Natural killer cell treated with Interleukin-12 subunit alpha and Interleukin-12 subunit beta and Interleukin-15 and Interleukin-18, amount 100 ng/mL, for 72 hours (primary cell): ENCODE measurements around the gene DCTN2. TPM values are rescaled to one million over a fixed set of nuclear protein-coding genes. Genes with fewer than 3 reads are reported as not detected.
"Not testable (repeated sequence)": the region's sequence is repeated elsewhere in the genome, so short reads cannot be mapped to it uniquely, and the experiment has no call there.

Experiments used
- ATAC-seq, 2 donors: fragments of 150-1000 bp; cut with Tn5 transposase in 1 of 2; sonication (Bioruptor Pico), chemical (Tn5 transposase) in 1 of 2; 2 replicates each; pipeline ENCODE4 v1.10.0; 2021
- DNase-seq: peaks from one replicate; pipeline ENCODE4 v3.0.0; 2022; ENCODE audit warnings: low spot score
- H3K27ac Mint-ChIP-seq, 2 donors: 1 replicate in 1 of 2; 2 replicates in 1 of 2; pipeline ENCODE4 v1.8.0; 2022; ENCODE audit warnings: mixed read lengths in 2 of 2, mild to moderate bottlenecking in 1 of 2, moderate library complexity in 1 of 2
- H3K27me3 Mint-ChIP-seq, 2 donors: 1 replicate in 1 of 2; 2 replicates in 1 of 2; pipeline ENCODE4 v1.8.0; 2022; ENCODE audit warnings: mixed read lengths in 2 of 2
- H3K36me3 Mint-ChIP-seq: one replicate; pipeline ENCODE4 v1.8.0; 2022; ENCODE audit warnings: mixed read lengths
- H3K4me1 Mint-ChIP-seq, 2 donors: 1 replicate in 1 of 2; 2 replicates in 1 of 2; pipeline ENCODE4 v1.8.0; 2022; ENCODE audit warnings: low read depth in 2 of 2, mixed read lengths in 2 of 2, mild to moderate bottlenecking in 1 of 2
- H3K4me3 Mint-ChIP-seq: one replicate; pipeline ENCODE4 v1.8.0; 2022; ENCODE audit warnings: mixed read lengths
- H3K9me3 Mint-ChIP-seq: 2 replicates; pipeline ENCODE4 v1.8.0; 2022; ENCODE audit warnings: mixed read lengths
- total RNA-seq, 2 donors: library from RNA; stranded (reverse); gene quantifications; one replicate each; pipeline ENCODE4 v1.2.3, GENCODE V29; 2022

Gene DCTN2
- total RNA-seq, 2 donors from 2014 or later, result 94.2 to 98.7 TPM

- H3K9me3 Mint-ChIP-seq, result no peaks in the 10 kb centered on the region
- H3K27ac Mint-ChIP-seq, result no peak overlapping the region
- H3K4me1 Mint-ChIP-seq, result no peaks in the 10 kb centered on the region
- H3K36me3 Mint-ChIP-seq, result no peaks in the 10 kb centered on the region
- no peak for ATAC-seq
- peaks cover under 1 to 8% of the 10 kb centered on the region in 2 donors for H3K27me3 Mint-ChIP-seq
- no peak for DNase-seq
- H3K4me3 Mint-ChIP-seq, result no peak overlapping the region
Measured at GRCh38 chr12:57569858-57570257, 22.9 kb upstream of the DCTN2 start.

DNA sequence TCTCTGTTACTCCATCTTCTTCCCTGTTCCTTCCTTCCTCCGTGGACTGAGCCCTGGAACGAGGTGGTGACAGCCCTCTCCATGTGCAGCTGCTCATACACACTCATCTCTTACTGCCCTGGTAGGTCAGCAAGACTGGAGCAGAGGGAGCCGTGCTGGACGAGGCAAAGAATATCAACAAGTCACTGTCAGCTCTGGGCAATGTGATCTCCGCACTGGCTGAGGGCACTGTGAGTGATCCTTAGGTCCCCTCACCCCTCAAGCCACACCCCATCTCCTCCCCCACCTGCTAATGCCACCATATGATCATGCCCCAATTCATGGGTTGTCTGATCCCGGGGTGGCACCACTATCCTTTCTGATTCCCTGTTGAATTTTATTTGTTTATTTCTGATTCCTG is 21.8 kb upstream of the DCTN2 start:
- H3K36me3 Mint-ChIP-seq, result no peaks in the 10 kb centered on the region
- no peak overlapping the region for H3K4me3 Mint-ChIP-seq
- H3K9me3 Mint-ChIP-seq, result no peaks in the 10 kb centered on the region
- ATAC-seq (no peak), DNase-seq (no peak)
- peaks cover 11 to 13% of the 10 kb centered on the region in 2 donors for H3K27me3 Mint-ChIP-seq
- H3K4me1 Mint-ChIP-seq, result no peaks in the 10 kb centered on the region
- H3K27ac Mint-ChIP-seq, result no peak overlapping the region

GRCh38 chr12:57564178-57564740 is 17.3 kb upstream of the DCTN2 start:
- H3K36me3 Mint-ChIP-seq, result no peaks in the 10 kb centered on the region
- H3K4me1 Mint-ChIP-seq, result no peaks in the 10 kb centered on the region
- H3K27ac Mint-ChIP-seq, result no peak overlapping the region
- H3K27me3 Mint-ChIP-seq, result peaks cover 19 to 26% of the 10 kb centered on the region in 2 donors
- H3K4me3 Mint-ChIP-seq, result no peak overlapping the region
- no peak for ATAC-seq
- no peak for DNase-seq
- no peaks in the 10 kb centered on the region for H3K9me3 Mint-ChIP-seq

DNA sequence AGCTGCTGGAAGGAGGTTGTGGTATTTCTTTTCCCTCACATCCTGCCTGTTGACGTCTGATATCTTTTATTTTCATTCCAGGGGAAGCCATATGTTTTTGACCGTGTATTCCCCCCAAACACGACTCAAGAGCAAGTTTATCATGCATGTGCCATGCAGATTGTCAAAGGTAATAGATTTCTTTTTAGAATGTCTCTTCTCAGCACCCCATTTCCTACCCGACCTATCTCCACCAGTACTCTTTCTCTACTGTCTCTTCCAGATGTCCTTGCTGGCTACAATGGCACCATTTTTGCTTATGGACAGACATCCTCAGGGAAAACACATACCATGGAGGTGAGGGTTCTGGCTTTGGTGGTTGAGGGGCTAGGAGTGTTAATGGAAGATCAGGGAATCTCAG is 16.4 kb upstream of the DCTN2 start:
- H3K4me3 Mint-ChIP-seq, result no peak overlapping the region
- no peaks in the 10 kb centered on the region for H3K9me3 Mint-ChIP-seq
- H3K27me3 Mint-ChIP-seq, result peaks cover 17 to 26% of the 10 kb centered on the region in 2 donors
- H3K27ac Mint-ChIP-seq, result no peak overlapping the region
- no peaks in the 10 kb centered on the region for H3K36me3 Mint-ChIP-seq
- DNase-seq (no peak), ATAC-seq (no peak)
- no peaks in the 10 kb centered on the region for H3K4me1 Mint-ChIP-seq

- H3K36me3 Mint-ChIP-seq, ATAC-seq, H3K27ac Mint-ChIP-seq, H3K4me3 Mint-ChIP-seq, H3K4me1 Mint-ChIP-seq, DNase-seq, H3K9me3 Mint-ChIP-seq: not testable (repeated sequence)
- peaks cover 15 to 26% of the 10 kb centered on the region in 2 donors for H3K27me3 Mint-ChIP-seq
Measured at GRCh38 chr12:57561117-57561516, 14.1 kb upstream of the DCTN2 start.

- Mint-ChIP-seq H3K4me1 (no peaks in the 10 kb centered on the region), H3K4me3 (no peak overlapping the region), H3K27ac (no peak overlapping the region), H3K36me3 (no peaks in the 10 kb centered on the region), H3K27me3 (peaks cover 15 to 26% of the 10 kb centered on the region in 2 donors), H3K9me3 (no peaks in the 10 kb centered on the region)
- no peak for ATAC-seq
- no peak for DNase-seq
Measured at GRCh38 chr12:57560516-57560915, 13.5 kb upstream of the DCTN2 start.

DNA sequence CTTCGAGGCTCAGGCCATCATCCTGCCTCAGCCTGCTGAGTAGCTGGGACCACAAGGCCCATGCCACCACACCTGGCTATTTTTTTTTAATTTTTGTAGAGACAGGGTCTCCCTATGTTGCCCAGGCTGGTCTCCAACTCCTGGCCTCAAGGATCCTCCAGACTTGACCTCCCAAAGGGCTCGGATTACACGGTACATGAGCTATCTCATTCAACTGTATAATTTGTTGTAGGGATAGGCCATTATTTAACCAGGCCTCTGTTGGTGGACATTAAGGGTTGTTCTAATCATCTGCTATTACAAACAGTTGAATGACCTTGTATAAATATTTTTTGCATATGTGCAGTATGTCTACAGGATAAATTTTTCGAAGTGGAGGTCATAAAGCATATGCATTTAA is 11.9 kb upstream of the DCTN2 start:
- Mint-ChIP-seq H3K4me3 (no peak overlapping the region), H3K4me1 (no peaks in the 10 kb centered on the region), H3K9me3 (no peaks in the 10 kb centered on the region), H3K27ac (no peak overlapping the region), H3K27me3 (peaks cover 10 to 16% of the 10 kb centered on the region in 2 donors), H3K36me3 (no peaks in the 10 kb centered on the region)
- DNase-seq, result no peak
- no peak for ATAC-seq

DNA sequence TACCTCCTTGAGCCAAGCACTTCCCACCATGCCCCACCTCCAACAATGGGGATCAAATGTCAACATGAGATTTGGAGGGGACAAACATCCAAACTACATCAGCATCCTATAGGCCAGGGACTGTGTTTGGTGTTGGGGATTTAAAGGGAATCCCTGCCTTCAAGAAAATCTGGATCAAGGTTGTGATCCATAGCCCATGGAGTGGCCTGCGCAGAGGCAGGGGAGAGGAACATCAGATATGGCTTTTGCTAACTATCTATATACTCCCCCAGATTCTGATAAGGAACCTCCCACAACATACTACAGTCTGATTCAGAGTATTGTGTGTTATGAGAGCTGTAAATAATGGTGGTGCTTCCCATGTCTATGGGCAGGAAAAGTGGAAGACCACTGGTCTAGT is 7.9 kb upstream of the DCTN2 start:
- H3K9me3 Mint-ChIP-seq, result no peaks in the 10 kb centered on the region
- H3K4me3 Mint-ChIP-seq, result no peak overlapping the region
- peaks cover 4 to 7% of the 10 kb centered on the region in 2 donors for H3K4me1 Mint-ChIP-seq
- H3K27ac Mint-ChIP-seq, result no peak overlapping the region
- DNase-seq, result no peak
- peaks cover 10 to 12% of the 10 kb centered on the region in 2 donors for H3K27me3 Mint-ChIP-seq
- no peaks in the 10 kb centered on the region for H3K36me3 Mint-ChIP-seq
- ATAC-seq, result no peak

GRCh38 chr12:57554453-57554852 is 7.5 kb upstream of the DCTN2 start:
- Mint-ChIP-seq H3K4me1 (peaks cover 5 to 7% of the 10 kb centered on the region in 2 donors), H3K27ac (no peak overlapping the region)
- no peak for ATAC-seq

DNA sequence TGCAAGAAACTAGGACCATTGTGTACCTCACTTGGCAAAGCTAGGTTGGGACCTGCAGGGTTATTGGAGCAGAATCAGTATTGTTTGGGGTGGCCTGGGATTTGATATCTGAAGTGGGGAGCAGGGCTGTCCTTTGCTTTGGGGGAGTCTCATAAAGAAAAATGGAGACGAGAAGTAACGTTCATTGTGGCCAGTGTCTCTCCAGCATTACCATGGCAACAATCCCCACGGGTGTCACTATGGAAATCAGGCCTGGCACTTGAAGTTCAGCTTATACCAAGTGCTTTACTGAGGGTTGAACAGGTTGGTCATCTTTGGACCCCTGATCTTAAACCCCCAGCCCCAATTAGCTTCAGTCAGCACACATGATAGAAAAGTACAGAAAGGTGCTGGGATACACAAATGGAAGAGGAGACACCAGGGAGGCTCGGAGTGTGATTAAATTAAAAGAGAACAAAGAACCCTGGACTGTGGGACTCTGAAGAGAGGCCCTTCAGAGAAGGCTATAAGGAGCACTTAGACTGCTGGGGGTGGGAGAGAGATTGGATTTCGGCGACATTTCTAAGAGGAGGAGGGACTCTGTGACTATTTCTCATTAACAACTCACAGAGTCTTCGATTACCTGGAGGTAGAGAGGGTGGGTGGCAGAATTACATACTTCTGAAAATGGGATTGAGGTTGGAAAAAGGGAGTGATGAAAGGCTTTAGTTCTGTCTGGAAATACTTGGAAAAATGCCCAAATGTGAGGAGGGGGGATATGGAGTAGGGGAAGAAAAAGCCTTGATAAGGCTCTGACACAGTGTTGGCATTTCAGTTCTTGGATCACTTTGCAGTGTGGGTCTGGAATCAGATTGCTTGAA is 6.6 kb upstream of the DCTN2 start:
- H3K9me3 Mint-ChIP-seq, result no peaks in the 10 kb centered on the region
- no peak overlapping the region for H3K4me3 Mint-ChIP-seq

More at GRCh38 chr12:57554453-57554852, 7.5 kb upstream of the DCTN2 start:
- Mint-ChIP-seq H3K4me3 (no peak overlapping the region), H3K36me3 (no peaks in the 10 kb centered on the region), H3K27me3 (peaks cover 10 to 13% of the 10 kb centered on the region in 2 donors), H3K9me3 (no peaks in the 10 kb centered on the region)
- no peak for DNase-seq

GRCh38 chr12:57552835-57553313 is 5.9 kb upstream of the DCTN2 start:
- Mint-ChIP-seq H3K27ac (no peak overlapping the region), H3K27me3 (peaks cover 10 to 20% of the 10 kb centered on the region in 2 donors), H3K4me1 (peaks cover 7 to 9% of the 10 kb centered on the region in 2 donors), H3K9me3 (no peaks in the 10 kb centered on the region), H3K36me3 (no peaks in the 10 kb centered on the region), H3K4me3 (no peak overlapping the region)
- no peak for ATAC-seq
- no peak for DNase-seq

More for the DNA sequence above, 6.6 kb upstream of the DCTN2 start:
- DNase-seq (no peak), ATAC-seq (no peak)
- peaks cover 10 to 19% of the 10 kb centered on the region in 2 donors for H3K27me3 Mint-ChIP-seq
- no peak overlapping the region for H3K27ac Mint-ChIP-seq
- H3K4me1 Mint-ChIP-seq, result peaks cover 7 to 9% of the 10 kb centered on the region in 2 donors
- no peaks in the 10 kb centered on the region for H3K36me3 Mint-ChIP-seq

GRCh38 chr12:57552306-57552651 is 5.3 kb upstream of the DCTN2 start:
- Mint-ChIP-seq H3K4me3 (no peak overlapping the region), H3K36me3 (no peaks in the 10 kb centered on the region), H3K27ac (no peak overlapping the region), H3K4me1 (peaks cover 9 to 12% of the 10 kb centered on the region in 2 donors), H3K27me3 (peaks cover 10 to 20% of the 10 kb centered on the region in 2 donors), H3K9me3 (no peaks in the 10 kb centered on the region)
- DNase-seq, result no peak
- ATAC-seq, result no peak

DNA sequence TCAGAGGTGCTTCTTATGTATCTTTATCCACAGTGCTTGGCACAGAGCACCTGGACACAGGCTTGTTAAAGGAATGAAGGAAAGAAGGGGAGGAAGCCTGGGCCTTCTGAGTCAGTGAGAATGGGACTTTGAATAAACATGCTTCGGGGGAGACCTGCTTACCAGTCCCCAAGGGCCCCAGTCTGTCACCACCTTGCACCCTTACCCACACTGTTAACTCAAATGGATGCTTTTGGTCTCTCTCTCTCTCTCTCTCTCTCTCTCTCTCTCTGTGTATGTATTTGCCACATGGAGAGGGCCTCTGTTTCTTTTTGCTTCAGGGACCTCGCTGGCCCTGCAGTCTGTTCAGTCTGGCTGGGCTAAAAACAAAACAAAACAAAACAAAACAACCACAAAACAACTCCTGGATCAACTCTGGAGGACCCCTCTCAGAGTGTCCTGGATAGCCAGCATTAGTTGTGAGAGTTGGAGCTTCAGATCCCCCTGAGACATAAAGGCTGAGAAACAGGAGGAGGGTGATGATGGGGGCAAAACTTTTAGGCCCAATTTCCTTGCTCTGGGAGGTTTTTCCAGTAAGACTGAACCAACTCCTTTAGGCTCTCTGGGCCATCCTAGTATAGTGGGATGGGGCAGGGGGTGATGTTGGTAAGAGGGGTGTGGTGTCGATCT is 4.8 kb upstream of the DCTN2 start:
- no peaks in the 10 kb centered on the region for H3K9me3 Mint-ChIP-seq
- no peak for DNase-seq
- no peak for ATAC-seq
- H3K4me1 Mint-ChIP-seq, result peaks cover 13 to 17% of the 10 kb centered on the region in 2 donors
- peak overlapping the region; percentile 80 for H3K4me3 Mint-ChIP-seq
- H3K27ac Mint-ChIP-seq, result no peak overlapping the region
- H3K27me3 Mint-ChIP-seq, result peaks cover 10 to 20% of the 10 kb centered on the region in 2 donors
- H3K36me3 Mint-ChIP-seq, result no peaks in the 10 kb centered on the region
